HL-60 (cell line): ENCODE results near the gene FTO.
A peak's percentile ranks its signal among the peaks of the same experiment; 100 is the strongest.

ENCODE experiments used
- DNase-seq, 2 experiments: peaks; one replicate each; pipeline ENCODE4 v3.0.0-alpha.2; 2010 to 2020; ENCODE audit warnings: low read depth in 1 of 2, low spot score in 1 of 2
- H3K27ac ChIP-seq: fragments of 250-450 bp; sonication (Bioruptor Pico); replicated peaks from 2 replicates; pipeline ENCODE4 v1.5.1; 2020; ENCODE audit warnings: mild to moderate bottlenecking, moderate library complexity
- H3K27me3 ChIP-seq: fragments of 250-450 bp; sonication (Bioruptor Pico); 2 replicates; pipeline ENCODE4 v1.5.1; 2021; ENCODE audit warnings: mild to moderate bottlenecking, moderate library complexity; ENCODE audit not compliant: insufficient read depth, poor library complexity, severe bottlenecking
- H3K4me3 ChIP-seq: replicated peaks from 2 replicates; pipeline ENCODE4 v1.5.1; 2011; ENCODE audit warnings: mild to moderate bottlenecking, control low read depth, low read length; ENCODE audit not compliant: insufficient read depth
- CTCF ChIP-seq: IDR thresholded peaks from one replicate; pipeline ENCODE4 v1.5.1; 2011; ENCODE audit warnings: low read length, control low read depth, inconsistent platforms; ENCODE audit not compliant: insufficient read depth
- GABPA ChIP-seq: IDR thresholded peaks from 2 replicates; pipeline ENCODE4 v1.6.1; 2012; ENCODE audit warnings: low read depth
- POLR2AphosphoS5 ChIP-seq: IDR thresholded peaks from 2 replicates; pipeline ENCODE4 v1.6.1; 2012; ENCODE audit warnings: low read depth
- REST ChIP-seq: IDR thresholded peaks from 2 replicates; pipeline ENCODE4 v1.6.1; 2012; ENCODE audit warnings: low read depth; ENCODE audit not compliant: insufficient replicate concordance
- SPI1 ChIP-seq: IDR thresholded peaks from 2 replicates; pipeline ENCODE4 v1.6.1; 2012; ENCODE audit warnings: low read depth, mild to moderate bottlenecking, borderline replicate concordance

FTO gene

GRCh38 chr16:53937161-53937880 lies 233.4 kb downstream of the FTO start:
- no peak for DNase-seq

GRCh38 chr16:53944025-53944424 lies 240.1 kb downstream of the FTO start:
- Histone ChIP-seq H3K4me3 (no peak overlapping the region), H3K27me3 (no peaks in the 10 kb centered on the region), H3K27ac (no peak overlapping the region)
- no peak for DNase-seq
- no peak for TF ChIP-seq POLR2AphosphoS5
- no peak for TF ChIP-seq SPI1
- no peak for TF ChIP-seq CTCF

More at GRCh38 chr16:53937161-53937880, 233.4 kb downstream of the FTO start:
- no peak overlapping the region for H3K27ac ChIP-seq
- no peak overlapping the region for H3K4me3 ChIP-seq
- TF ChIP-seq CTCF: no peak
- no peak for TF ChIP-seq REST
- TF ChIP-seq POLR2AphosphoS5: no peak
- TF ChIP-seq SPI1: no peak
- TF ChIP-seq GABPA: no peak
- H3K27me3 ChIP-seq: no peaks in the 10 kb centered on the region

GRCh38 chr16:53945996-53946395 lies 242.0 kb downstream of the FTO start:
- Histone ChIP-seq H3K27ac (peak overlapping the region; percentile 61), H3K27me3 (no peaks in the 10 kb centered on the region), H3K4me3 (no peak overlapping the region)
- peak; percentile 32 to 57 for DNase-seq
- TF ChIP-seq REST (no peak), CTCF (peak; percentile 35), SPI1 (peak; percentile 67; the same call in 1 of the 2 replicates), GABPA (no peak), POLR2AphosphoS5 (no peak)
